ENCODE measurements around the gene USP2.

USP2 gene, protein sequence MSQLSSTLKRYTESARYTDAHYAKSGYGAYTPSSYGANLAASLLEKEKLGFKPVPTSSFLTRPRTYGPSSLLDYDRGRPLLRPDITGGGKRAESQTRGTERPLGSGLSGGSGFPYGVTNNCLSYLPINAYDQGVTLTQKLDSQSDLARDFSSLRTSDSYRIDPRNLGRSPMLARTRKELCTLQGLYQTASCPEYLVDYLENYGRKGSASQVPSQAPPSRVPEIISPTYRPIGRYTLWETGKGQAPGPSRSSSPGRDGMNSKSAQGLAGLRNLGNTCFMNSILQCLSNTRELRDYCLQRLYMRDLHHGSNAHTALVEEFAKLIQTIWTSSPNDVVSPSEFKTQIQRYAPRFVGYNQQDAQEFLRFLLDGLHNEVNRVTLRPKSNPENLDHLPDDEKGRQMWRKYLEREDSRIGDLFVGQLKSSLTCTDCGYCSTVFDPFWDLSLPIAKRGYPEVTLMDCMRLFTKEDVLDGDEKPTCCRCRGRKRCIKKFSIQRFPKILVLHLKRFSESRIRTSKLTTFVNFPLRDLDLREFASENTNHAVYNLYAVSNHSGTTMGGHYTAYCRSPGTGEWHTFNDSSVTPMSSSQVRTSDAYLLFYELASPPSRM

DNA sequence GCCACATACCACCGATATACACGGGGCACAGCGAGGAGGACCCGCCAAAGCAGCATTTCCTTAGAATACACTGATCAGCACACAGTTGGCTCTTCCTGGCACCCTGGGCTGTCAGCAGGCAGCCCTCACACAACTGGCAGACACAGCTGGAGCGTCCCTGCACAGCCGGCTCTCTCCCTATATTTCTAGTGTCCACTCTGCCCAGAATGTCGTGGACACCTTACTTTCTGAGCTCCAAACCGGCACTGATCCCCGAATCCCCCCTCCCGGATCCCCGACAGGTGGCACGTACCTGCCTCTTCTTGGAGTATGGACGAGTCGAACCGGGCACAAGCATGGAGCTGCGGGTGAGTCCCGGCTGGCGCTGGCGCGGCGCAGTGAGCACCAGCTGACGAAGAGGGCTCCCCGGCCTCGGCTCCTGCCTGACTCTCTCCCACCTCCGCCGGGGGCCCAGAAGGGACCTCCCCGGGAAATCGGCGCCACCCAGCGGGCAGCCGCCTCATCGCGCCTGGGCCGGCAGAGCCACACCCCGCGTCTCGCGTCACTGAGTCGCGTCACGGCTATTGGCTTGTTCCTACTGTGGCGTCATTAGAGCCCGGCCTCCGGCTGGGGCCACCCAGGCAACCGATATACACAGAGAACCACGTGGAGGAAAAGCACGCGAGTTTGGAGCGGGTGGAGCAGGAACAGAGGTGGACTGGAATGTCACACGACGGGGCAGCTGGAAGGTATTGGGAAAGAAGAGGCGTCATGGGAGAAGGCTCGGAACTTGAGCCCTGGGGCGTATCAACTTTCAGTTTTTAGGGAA is at the start of gene USP2:
Gene USP2 (minus strand): TSS at position 510 of the 808 bp plus-strand sequence. CDS start 8,210 bp downstream, outside the sequence.
- H3K27me3 ChIP-seq (replicated peaks; ENCODE audit: control insufficient read depth, insufficient read depth, low read length), result no peaks in the 10 kb centered on the region; the same call in none of the 2 replicates
- peak within 1 kb of the TSS; percentile 65 for H3K4me3 ChIP-seq (replicated peaks; ENCODE audit: low read depth, low read length)
- no peaks in the 10 kb centered on the region for H3K36me3 ChIP-seq (ENCODE audit: control insufficient read depth, insufficient read depth, low read length)
- peak; percentile 94 for TF ChIP-seq CTCF (IDR thresholded peaks at IDR 0.05; ENCODE audit: insufficient read depth, low read length, poor library complexity, severe bottlenecking)
- peak; percentile 92 for DNase-seq (ENCODE audit: extremely low read depth, insufficient read length)

DNA sequence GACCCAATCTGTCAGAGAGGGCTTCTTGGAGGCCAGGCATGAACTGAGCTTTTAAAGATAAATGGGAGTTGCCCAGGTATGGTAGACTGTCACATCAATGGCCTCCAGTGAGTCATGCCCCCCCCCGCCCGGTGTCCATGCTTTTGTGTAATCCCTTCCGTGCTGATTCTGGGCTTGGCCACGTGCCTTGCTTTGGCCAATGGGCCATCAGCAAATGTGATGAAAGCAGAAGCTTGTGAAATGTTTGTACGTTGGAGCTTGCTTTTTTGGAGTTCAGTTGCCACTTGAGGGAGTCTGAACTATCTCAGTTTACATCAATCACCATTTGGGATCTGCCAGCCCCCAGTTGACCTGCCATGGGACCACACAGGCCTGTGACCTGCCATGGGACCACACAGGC is 45.8 kb upstream of the USP2 start:
- no peak for TF ChIP-seq CTCF (IDR thresholded peaks at IDR 0.05; ENCODE audit: insufficient read depth, low read length, poor library complexity, severe bottlenecking)

DNA sequence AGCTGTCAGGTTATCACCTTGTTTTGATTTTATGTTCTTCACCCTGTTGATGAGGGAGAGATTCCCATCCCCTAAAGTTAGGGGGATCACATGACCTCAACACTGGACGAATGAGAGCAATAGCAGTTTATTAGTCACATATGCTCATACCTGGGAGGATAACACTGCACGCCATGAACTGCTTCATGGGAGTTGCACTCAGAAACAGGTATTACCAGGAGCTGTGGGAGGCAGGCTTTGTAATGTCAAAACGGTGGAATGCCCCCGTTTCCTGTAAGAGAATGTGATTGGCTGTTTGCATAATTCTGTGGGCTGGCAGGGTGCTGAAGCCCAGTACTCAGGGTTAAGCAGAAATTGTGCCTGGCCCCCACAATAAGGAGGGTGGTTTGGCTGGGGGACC is 44.7 kb upstream of the USP2 start:
- no peak for DNase-seq (ENCODE audit: extremely low read depth, insufficient read length)

More for the DNA sequence above, 45.8 kb upstream of the USP2 start:
- Histone ChIP-seq H3K36me3 (ENCODE audit: control insufficient read depth, insufficient read depth, low read length) (no peaks in the 10 kb centered on the region), H3K4me3 (replicated peaks; ENCODE audit: low read depth, low read length) (no peak overlapping the region), H3K27me3 (replicated peaks; ENCODE audit: control insufficient read depth, insufficient read depth, low read length) (no peaks in the 10 kb centered on the region; the same call in none of the 2 replicates)
- no peak for DNase-seq (ENCODE audit: extremely low read depth, insufficient read length)

DNA sequence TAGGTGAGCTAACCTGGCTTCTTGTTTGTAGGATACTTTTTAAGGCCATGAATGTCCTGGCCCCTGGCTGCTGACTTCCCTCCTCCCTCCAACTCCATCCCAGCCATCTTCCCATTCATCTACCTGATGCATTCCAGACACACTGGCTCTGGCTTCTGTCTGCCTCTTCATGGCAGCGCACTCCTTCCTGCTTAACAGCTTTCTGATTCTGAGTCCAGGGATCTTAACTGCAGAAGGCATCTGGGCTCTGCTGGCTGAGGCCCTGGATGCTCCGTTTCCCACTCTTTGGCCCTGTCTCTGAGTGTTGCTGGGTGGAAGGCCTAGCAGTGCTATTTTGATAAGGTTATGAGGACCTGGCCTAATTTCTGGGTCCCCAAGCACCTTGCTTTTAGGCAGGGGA is 43.3 kb upstream of the USP2 start:
- DNase-seq (ENCODE audit: extremely low read depth, insufficient read length), result no peak
- TF ChIP-seq CTCF (IDR thresholded peaks at IDR 0.05; ENCODE audit: insufficient read depth, low read length, poor library complexity, severe bottlenecking), result no peak
- H3K36me3 ChIP-seq (ENCODE audit: control insufficient read depth, insufficient read depth, low read length), result no peaks in the 10 kb centered on the region
- H3K27me3 ChIP-seq (replicated peaks; ENCODE audit: control insufficient read depth, insufficient read depth, low read length), result no peaks in the 10 kb centered on the region; the same call in none of the 2 replicates
- no peak overlapping the region for H3K4me3 ChIP-seq (replicated peaks; ENCODE audit: low read depth, low read length)

More for the DNA sequence above, 44.7 kb upstream of the USP2 start:
- no peaks in the 10 kb centered on the region for H3K36me3 ChIP-seq (ENCODE audit: control insufficient read depth, insufficient read depth, low read length)
- H3K27me3 ChIP-seq (replicated peaks; ENCODE audit: control insufficient read depth, insufficient read depth, low read length), result no peaks in the 10 kb centered on the region; the same call in none of the 2 replicates
- no peak for TF ChIP-seq CTCF (IDR thresholded peaks at IDR 0.05; ENCODE audit: insufficient read depth, low read length, poor library complexity, severe bottlenecking)
- H3K4me3 ChIP-seq (replicated peaks; ENCODE audit: low read depth, low read length), result no peak overlapping the region

DNA sequence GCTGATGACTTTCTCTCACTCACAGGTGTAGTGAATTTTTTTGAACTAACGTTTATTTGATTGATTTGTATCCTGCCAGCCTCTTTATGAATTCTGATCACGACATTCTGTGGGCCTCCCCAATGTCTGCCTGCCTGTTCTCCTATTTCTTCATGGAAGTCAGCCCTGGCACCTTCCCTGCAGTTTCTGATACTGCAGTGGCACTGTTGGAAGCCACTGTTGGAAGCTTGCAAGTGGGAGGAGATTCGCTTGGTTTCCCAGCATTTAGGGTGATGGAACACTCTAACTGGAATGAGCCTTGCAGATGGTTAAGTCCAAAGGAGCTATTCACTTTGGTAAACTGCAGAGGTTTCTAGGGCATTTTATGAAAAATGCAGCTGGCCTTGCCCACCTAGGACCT is 42.8 kb upstream of the USP2 start:
- Histone ChIP-seq H3K27me3 (replicated peaks; ENCODE audit: control insufficient read depth, insufficient read depth, low read length) (no peaks in the 10 kb centered on the region), H3K4me3 (replicated peaks; ENCODE audit: low read depth, low read length) (no peak overlapping the region), H3K36me3 (ENCODE audit: control insufficient read depth, insufficient read depth, low read length) (no peaks in the 10 kb centered on the region)
- no peak for TF ChIP-seq CTCF (IDR thresholded peaks at IDR 0.05; ENCODE audit: insufficient read depth, low read length, poor library complexity, severe bottlenecking)
- no peak for DNase-seq (ENCODE audit: extremely low read depth, insufficient read length)

All from GM06990 (cell line).